Measurements from ENCODE around the gene FGR.
"Not testable (repeated sequence)": the region's sequence is repeated elsewhere in the genome, so short reads cannot be mapped to it uniquely, and the experiment has no call there.

Gene FGR

DNA sequence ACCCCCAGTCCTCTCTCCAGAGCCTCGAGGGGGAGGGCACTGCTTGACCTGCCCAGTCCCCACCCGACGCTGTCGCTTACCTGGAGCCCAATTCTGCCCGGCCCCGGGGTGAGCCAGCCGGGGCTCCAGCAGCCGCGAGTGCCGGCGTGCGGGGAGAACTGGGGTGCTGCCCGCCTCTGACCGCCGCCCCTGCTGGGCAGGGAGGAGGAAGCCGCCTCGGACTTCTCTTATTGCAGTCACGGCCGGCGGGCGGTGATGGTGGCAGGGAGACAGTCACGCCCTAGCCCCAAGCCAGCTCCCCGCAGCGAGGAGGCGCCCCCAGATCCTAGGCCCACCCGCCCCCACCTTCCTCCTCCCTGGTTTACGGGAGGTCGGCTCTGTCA lies at the start of gene FGR:
Gene FGR (minus strand): TSS at position 201 of the 383 bp plus-strand sequence. CDS start 11,269 bp downstream, outside the sequence.
- peak within 1 kb of the TSS; percentile 87 for H3K4me2 ChIP-seq
- no peaks in the 10 kb centered on the region for H3K36me3 ChIP-seq
- H3K4me1 ChIP-seq = peaks cover 89% of the 10 kb centered on the region
- H3K4me3 ChIP-seq = peak within 1 kb of the TSS; percentile 59
- no peaks in the 10 kb centered on the region for H3K9me3 ChIP-seq
- no peaks in the 10 kb centered on the region for H4K20me1 ChIP-seq
- H3K27me3 ChIP-seq = peaks cover 11% of the 10 kb centered on the region
- H3K9ac ChIP-seq = peak within 1 kb of the TSS; percentile 74
- peak within 1 kb of the TSS; percentile 63 for H3K27ac ChIP-seq
- TF ChIP-seq Cebpa-rat (IDR thresholded peaks at IDR 0.05) = no peak

DNA sequence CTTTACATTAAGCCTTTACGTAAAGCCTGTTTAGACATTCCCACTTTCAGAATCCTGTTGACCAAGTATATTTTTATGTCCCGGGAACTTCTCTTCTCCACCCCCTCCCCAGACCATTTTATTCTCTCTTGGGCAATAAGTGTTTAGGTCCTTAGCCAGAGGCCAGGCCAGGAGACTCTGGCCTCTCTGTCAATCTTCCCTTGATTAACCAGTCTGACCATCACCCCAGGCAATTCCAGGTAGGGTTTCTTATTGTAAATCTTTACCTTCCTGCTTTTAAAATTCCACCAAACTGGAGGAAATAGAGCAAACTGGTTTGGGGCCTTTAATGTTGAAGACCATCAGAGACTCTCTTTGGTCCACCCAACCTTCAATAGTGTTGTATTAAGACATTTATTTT lies 49.2 kb upstream of the FGR start:
- no peak overlapping the region for H3K4me3 ChIP-seq
- H3K9me3 ChIP-seq = peaks cover 37% of the 10 kb centered on the region
- no peaks in the 10 kb centered on the region for H3K27me3 ChIP-seq
- no peak for TF ChIP-seq Cebpa-rat (IDR thresholded peaks at IDR 0.05)
- H4K20me1 ChIP-seq = no peaks in the 10 kb centered on the region
- H3K4me2 ChIP-seq = no peak overlapping the region
- no peaks in the 10 kb centered on the region for H3K36me3 ChIP-seq
- peaks cover 14% of the 10 kb centered on the region for H3K4me1 ChIP-seq
- no peak overlapping the region for H3K9ac ChIP-seq
- no peak overlapping the region for H3K27ac ChIP-seq

GRCh38 chr1:27682351-27682944 lies 47.5 kb upstream of the FGR start:
- Histone ChIP-seq H3K4me1 (0 out of 2 replicates have a peak, but pooled peaks cover 5% of the 10 kb centered on the region), H3K4me3 (no peak overlapping the region), H3K4me2 (no peak overlapping the region), H3K9ac (no peak overlapping the region), H3K27me3 (no peaks in the 10 kb centered on the region), H3K36me3 (no peaks in the 10 kb centered on the region), H4K20me1 (no peaks in the 10 kb centered on the region), H3K9me3 (peaks cover 45% of the 10 kb centered on the region), H3K27ac (no peak overlapping the region)
- no peak for TF ChIP-seq Cebpa-rat (IDR thresholded peaks at IDR 0.05)

DNA sequence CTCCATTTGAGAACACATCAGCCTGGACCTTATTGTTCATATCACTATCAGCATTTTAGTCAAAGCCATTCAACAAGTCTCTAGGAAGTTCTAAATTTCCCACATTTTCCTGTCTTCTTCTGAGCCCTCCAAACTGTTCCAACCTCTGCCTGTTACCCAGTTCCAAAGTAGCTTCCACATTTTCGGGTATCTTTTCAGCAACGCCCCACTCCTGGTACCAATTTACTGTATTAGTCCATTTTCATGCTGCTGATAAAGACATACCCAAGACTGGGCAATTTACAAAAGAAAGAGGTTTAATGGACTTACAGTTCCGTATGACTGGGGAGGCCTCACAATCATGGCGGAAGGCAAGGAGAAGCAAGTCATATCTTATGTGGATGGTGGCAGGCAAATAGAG lies 46.6 kb upstream of the FGR start:
- H3K4me2 ChIP-seq, H4K20me1 ChIP-seq, H3K36me3 ChIP-seq, H3K4me1 ChIP-seq, H3K4me3 ChIP-seq, H3K9ac ChIP-seq, H3K27ac ChIP-seq, H3K27me3 ChIP-seq: not testable (repeated sequence)
- peaks cover 45% of the 10 kb centered on the region for H3K9me3 ChIP-seq

- Histone ChIP-seq H3K9me3 (peaks cover 45% of the 10 kb centered on the region), H3K4me3 (peak overlapping the region; percentile 14; the same call in 1 of the 2 replicates)
- not testable (repeated sequence) for H3K36me3 ChIP-seq, H3K4me2 ChIP-seq, H3K27me3 ChIP-seq, H4K20me1 ChIP-seq, H3K4me1 ChIP-seq, H3K9ac ChIP-seq, H3K27ac ChIP-seq
Observed at GRCh38 chr1:27680225-27680791, 45.3 kb upstream of the FGR start.

GRCh38 chr1:27678747-27679146 lies 43.8 kb upstream of the FGR start:
- Histone ChIP-seq H3K27me3 (no peaks in the 10 kb centered on the region), H3K4me3 (no peak overlapping the region), H3K4me2 (no peak overlapping the region), H3K9me3 (peaks cover 44% of the 10 kb centered on the region), H3K36me3 (no peaks in the 10 kb centered on the region), H3K4me1 (no peaks in the 10 kb centered on the region), H4K20me1 (no peaks in the 10 kb centered on the region), H3K9ac (no peak overlapping the region), H3K27ac (no peak overlapping the region)
- no peak for TF ChIP-seq Cebpa-rat (IDR thresholded peaks at IDR 0.05)

- no peaks in the 10 kb centered on the region for H4K20me1 ChIP-seq
- H3K9me3 ChIP-seq = peaks cover 30% of the 10 kb centered on the region
- H3K36me3 ChIP-seq = no peaks in the 10 kb centered on the region
- no peaks in the 10 kb centered on the region for H3K27me3 ChIP-seq
- TF ChIP-seq Cebpa-rat (IDR thresholded peaks at IDR 0.05) = no peak
- no peak overlapping the region for H3K4me3 ChIP-seq
- H3K9ac ChIP-seq = no peak overlapping the region
- H3K27ac ChIP-seq = no peak overlapping the region
- H3K4me2 ChIP-seq = no peak overlapping the region
- H3K4me1 ChIP-seq = peaks cover 14% of the 10 kb centered on the region
Observed at GRCh38 chr1:27676410-27676809, 41.4 kb upstream of the FGR start.

GRCh38 chr1:27672750-27673112 lies 37.7 kb upstream of the FGR start:
- no peak overlapping the region for H3K9ac ChIP-seq
- H4K20me1 ChIP-seq = no peaks in the 10 kb centered on the region
- no peaks in the 10 kb centered on the region; the same call in 1 of the 2 replicates for H3K36me3 ChIP-seq
- no peaks in the 10 kb centered on the region for H3K9me3 ChIP-seq
- H3K27me3 ChIP-seq = no peaks in the 10 kb centered on the region
- peaks cover 40% of the 10 kb centered on the region for H3K4me1 ChIP-seq
- peak overlapping the region; percentile 66 for H3K4me3 ChIP-seq
- peak overlapping the region; percentile 48 for H3K27ac ChIP-seq
- H3K4me2 ChIP-seq = peak overlapping the region; percentile 94
- no peak for TF ChIP-seq Cebpa-rat (IDR thresholded peaks at IDR 0.05)

DNA sequence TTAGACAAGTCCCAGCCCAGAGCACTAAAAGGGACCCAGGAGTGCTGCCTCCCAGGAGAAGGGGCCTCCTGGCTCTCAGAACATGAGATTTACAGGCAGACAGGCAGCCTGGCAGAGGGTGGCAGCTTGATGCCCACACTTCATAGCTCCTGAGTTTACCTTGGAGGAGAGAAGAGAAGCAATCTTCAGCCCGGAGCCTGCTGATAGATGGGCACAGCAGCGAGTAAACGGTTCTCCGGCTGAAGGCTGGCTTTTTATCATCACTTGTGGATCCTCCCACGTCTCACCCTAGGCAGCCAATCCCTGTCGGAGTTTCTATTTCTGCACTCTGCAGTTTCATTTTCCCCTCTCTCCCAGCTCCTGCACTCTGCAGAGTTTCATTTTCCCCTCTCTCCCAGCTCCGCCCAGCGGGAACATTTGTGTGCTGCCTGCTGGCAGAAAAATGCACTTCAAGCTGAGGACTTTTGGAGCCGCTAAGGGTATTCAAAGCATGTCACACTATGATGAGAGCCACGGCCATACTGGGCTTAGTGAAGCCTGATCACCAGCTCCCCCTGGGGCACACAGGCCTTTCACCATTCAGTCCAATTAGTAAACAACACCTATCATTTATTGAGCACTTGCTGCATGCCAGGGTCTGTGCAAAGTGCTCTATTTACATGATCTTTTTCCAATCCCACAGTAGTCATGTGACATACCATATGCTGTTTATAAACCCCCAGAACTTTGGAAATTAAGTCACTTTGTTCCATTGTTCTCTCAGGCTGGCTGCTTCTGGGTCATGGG lies 37.2 kb upstream of the FGR start, which contains the start of gene IFI6:
Gene IFI6 (minus strand): TSS at position 229 of the 786 bp plus-strand sequence. CDS start 2,878 bp downstream, outside the sequence.
- Histone ChIP-seq H3K36me3 (no peaks in the 10 kb centered on the region; the same call in 1 of the 2 replicates), H3K27ac (peak within 1 kb of the TSS; percentile 65), H4K20me1 (no peaks in the 10 kb centered on the region), H3K4me1 (peaks cover 40% of the 10 kb centered on the region), H3K27me3 (no peaks in the 10 kb centered on the region), H3K9me3 (no peaks in the 10 kb centered on the region), H3K4me2 (peak within 1 kb of the TSS; percentile 94), H3K9ac (peak within 1 kb of the TSS; percentile 71), H3K4me3 (peak within 1 kb of the TSS; percentile 66)
- TF ChIP-seq Cebpa-rat (IDR thresholded peaks at IDR 0.05) = no peak

- TF ChIP-seq Cebpa-rat (IDR thresholded peaks at IDR 0.05) = no peak
- Histone ChIP-seq H3K27ac (no peak overlapping the region), H3K27me3 (no peaks in the 10 kb centered on the region), H3K36me3 (no peaks in the 10 kb centered on the region; the same call in 1 of the 2 replicates), H3K4me2 (peak overlapping the region; percentile 94; the same call in 1 of the 2 replicates), H3K9me3 (no peaks in the 10 kb centered on the region), H4K20me1 (no peaks in the 10 kb centered on the region), H3K4me3 (no peak overlapping the region), H3K9ac (no peak overlapping the region), H3K4me1 (peaks cover 48% of the 10 kb centered on the region)
Observed at GRCh38 chr1:27669876-27670275, 34.9 kb upstream of the FGR start.
